Uterus (tissue), 2 donors: ENCODE data around the gene DDX27.

Experiments
- CTCF ChIP-seq, 4 experiments: fragments of 200-600 bp in 2 of 4; fragments of 450-650 bp in 2 of 4; sonication (generic) in 2 of 4; IDR thresholded peaks; one replicate each; pipeline ENCODE4 v1.5.1; 2016 to 2019; ENCODE audit warnings: antibody characterized with exemption in 4 of 4, mild to moderate bottlenecking in 2 of 4, moderate library complexity in 1 of 4
- POLR2A ChIP-seq, 2 donors: fragments of 450-650 bp; IDR thresholded peaks; one replicate each; pipeline ENCODE4 v1.6.1; 2016; ENCODE audit warnings: antibody characterized with exemption in 2 of 2, mild to moderate bottlenecking in 1 of 2, moderate library complexity in 1 of 2

GRCh38 chr20:49279677-49280462, 60.7 kb downstream of the DDX27 start:
- TF ChIP-seq CTCF (IDR thresholded peaks at IDR 0.05) (no peak), POLR2A (IDR thresholded peaks at IDR 0.05) (no peak)
